Hepatocyte (in vitro differentiated cells): ENCODE data around the gene SYTL3.

ENCODE experiments used
- CTCF ChIP-seq: fragments of 200-600 bp; sonication (generic); IDR thresholded peaks from 2 replicates; pipeline ENCODE4 v1.5.1; 2016; ENCODE audit warnings: antibody characterized with exemption, mild to moderate bottlenecking; ENCODE audit not compliant: poor library complexity
- EZH2 ChIP-seq: fragments of 200-600 bp; sonication (generic); IDR thresholded peaks from 2 replicates; pipeline ENCODE4 v1.6.1; 2016; ENCODE audit warnings: antibody characterized with exemption, mild to moderate bottlenecking, borderline replicate concordance
- EZH2phosphoT487 ChIP-seq: fragments of 200-600 bp; sonication (generic); IDR thresholded peaks from one replicate; pipeline ENCODE4 v1.6.1; 2018; ENCODE audit warnings: antibody characterized with exemption, mild to moderate bottlenecking, low read depth, moderate library complexity; ENCODE audit not compliant: unreplicated experiment, severe bottlenecking

DNA sequence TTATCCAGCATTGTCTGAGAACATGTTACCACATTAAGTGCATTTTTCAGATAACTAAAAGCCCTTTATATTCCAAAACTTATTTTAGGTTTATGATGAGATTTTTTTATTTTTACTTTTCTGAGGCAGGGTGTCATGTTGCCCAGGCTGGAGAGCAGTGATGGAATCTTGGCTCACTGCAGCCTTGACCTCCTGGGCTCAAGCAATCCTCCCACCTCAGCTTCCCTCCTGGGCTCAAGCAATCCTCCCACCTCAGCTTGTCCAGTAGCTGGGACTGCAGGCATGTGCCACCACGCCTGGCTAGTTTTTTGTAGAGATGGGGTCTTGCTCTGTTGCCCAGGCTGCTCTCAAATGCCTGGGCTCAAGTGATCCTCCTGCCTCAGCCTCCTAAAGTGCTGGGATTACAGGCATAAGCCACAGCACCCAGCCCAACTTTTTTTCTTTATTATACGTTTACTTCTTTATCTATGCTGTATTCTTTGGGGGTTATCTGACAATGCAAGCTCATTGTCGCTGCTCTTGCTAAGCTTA lies 11.5 kb upstream of the SYTL3 start:
- TF ChIP-seq CTCF (no peak), EZH2 (no peak), EZH2phosphoT487 (no peak)
